Hypothalamus (tissue), 51 donors: ENCODE results near the gene MAGI1.
"Not testable (repeated sequence)": the region's sequence is repeated elsewhere in the genome, so short reads cannot be mapped to it uniquely, and the experiment has no call there.

Experiments used
- DNase-seq, 51 donors: peaks; one replicate each; lab custom pipeline; 2025; lab: John Stamatoyannopoulos, UW

Gene MAGI1

GRCh38 chr3:65886391-65886790 lies 152.3 kb downstream of the MAGI1 start:
- DNase-seq: no peak

GRCh38 chr3:65884071-65884470 lies 154.6 kb downstream of the MAGI1 start:
- DNase-seq: no peak

- no peak for DNase-seq
These were observed 155.1 kb downstream of the MAGI1 start for GRCh38 chr3:65883613-65884012.

- no peak for DNase-seq
These were observed 158.4 kb downstream of the MAGI1 start for GRCh38 chr3:65880350-65880749.

- no peak for DNase-seq
These were observed 159.3 kb downstream of the MAGI1 start for GRCh38 chr3:65879372-65879771.

GRCh38 chr3:65878831-65879230 lies 159.9 kb downstream of the MAGI1 start:
- DNase-seq: no peak

- DNase-seq: no peak
These were observed 161.6 kb downstream of the MAGI1 start for GRCh38 chr3:65877160-65877559.

GRCh38 chr3:65876028-65876420 lies 162.7 kb downstream of the MAGI1 start:
- DNase-seq: no peak

GRCh38 chr3:65875393-65876027 lies 163.2 kb downstream of the MAGI1 start:
- no peak for DNase-seq

GRCh38 chr3:65873869-65874268 lies 164.8 kb downstream of the MAGI1 start:
- no peak for DNase-seq

- DNase-seq: peak in 3 of 51 donors; percentile 5 to 8 (median 8)
These were observed 165.7 kb downstream of the MAGI1 start for GRCh38 chr3:65873028-65873427.

GRCh38 chr3:65871305-65872141 lies 167.2 kb downstream of the MAGI1 start:
- DNase-seq: peak in 1 of 51 donors; percentile 2

GRCh38 chr3:65869798-65870197 lies 168.9 kb downstream of the MAGI1 start:
- DNase-seq: no peak

GRCh38 chr3:65867463-65868210 lies 171.1 kb downstream of the MAGI1 start:
- DNase-seq: no peak

GRCh38 chr3:65864357-65864904 lies 174.3 kb downstream of the MAGI1 start:
- DNase-seq: no peak

GRCh38 chr3:65861718-65862117 lies 177.0 kb downstream of the MAGI1 start:
- no peak for DNase-seq

- not testable (repeated sequence) for DNase-seq
These were observed 179.1 kb downstream of the MAGI1 start for GRCh38 chr3:65859612-65860011.

GRCh38 chr3:65858749-65859148 lies 180.0 kb downstream of the MAGI1 start:
- DNase-seq: no peak

GRCh38 chr3:65857327-65857726 lies 181.4 kb downstream of the MAGI1 start:
- DNase-seq: no peak

GRCh38 chr3:65856907-65857306 lies 181.8 kb downstream of the MAGI1 start:
- DNase-seq: no peak
